GM21723 (cell line): ENCODE data around the gene CRIP2.

ENCODE experiments used
- ATAC-seq: cut with Tn5 transposase; IDR thresholded peaks from one replicate; pipeline ENCODE4 v1.9.1; 2021; ENCODE audit warnings: mild to moderate bottlenecking, moderate library complexity; ENCODE audit not compliant: unreplicated experiment

The CRIP2 gene

DNA sequence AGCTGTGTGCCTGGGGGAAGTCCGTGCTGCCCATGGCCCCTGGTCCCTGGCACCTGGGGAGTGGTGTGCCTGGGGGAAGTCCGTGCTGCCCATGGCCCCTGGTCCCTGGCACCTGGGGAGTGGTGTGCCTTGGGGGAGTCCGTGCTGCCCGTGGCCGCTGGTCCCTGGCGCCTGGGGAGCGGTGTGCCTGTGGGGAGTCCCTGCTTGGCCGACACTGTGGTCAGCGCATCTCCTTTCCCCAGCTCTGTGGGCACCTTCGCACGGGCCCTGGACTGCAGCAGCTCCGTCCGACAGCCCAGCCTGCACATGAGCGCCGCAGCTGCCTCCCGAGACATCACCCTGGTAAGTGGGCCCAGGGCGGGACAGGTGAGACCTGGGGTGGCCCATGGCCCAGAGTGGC is 14.5 kb upstream of the CRIP2 start:
- no peak for ATAC-seq

GRCh38 chr14:105460616-105461015 is 14.0 kb upstream of the CRIP2 start:
- ATAC-seq: no peak

DNA sequence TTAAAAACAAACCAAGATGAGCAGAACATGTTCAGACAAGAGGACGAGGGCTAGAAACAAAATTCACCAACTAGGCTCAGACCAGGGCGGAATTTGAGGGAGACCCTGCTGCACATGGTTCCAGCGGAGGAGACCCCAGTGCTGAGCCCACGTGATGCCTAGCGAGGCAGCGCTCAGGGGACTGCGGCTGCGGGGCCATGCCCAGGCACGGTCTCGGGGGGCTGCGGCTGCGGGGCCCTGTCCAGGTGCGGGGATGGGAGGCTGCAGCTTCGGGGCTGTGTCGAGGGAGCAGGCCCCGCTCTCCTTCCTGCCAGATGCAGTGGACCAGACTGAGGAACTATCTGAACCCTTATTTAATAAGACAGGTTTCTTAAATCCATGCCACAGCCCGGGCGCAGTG is 12.7 kb upstream of the CRIP2 start:
- ATAC-seq: no peak

DNA sequence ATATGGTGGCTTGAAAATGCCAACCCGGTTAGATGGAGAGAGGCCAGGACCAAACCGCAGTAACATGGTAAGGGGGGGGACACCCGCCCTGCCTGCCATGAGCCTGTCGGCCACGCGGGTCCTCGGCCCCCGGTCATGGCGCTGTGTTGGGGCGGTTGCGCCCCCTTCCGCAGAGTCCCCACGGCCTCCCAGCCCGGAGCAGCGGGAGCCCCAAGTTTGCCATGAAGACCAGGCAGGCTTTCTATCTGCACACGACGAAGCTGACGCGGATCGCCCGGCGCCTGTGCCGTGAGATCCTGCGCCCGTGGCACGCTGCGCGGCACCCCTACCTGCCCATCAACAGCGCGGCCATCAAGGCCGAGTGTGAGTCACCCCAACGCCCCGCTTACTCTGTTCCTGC is 10.1 kb upstream of the CRIP2 start:
- ATAC-seq: no peak

- ATAC-seq: no peak
These were observed 9.2 kb upstream of the CRIP2 start for GRCh38 chr14:105465209-105466031.

DNA sequence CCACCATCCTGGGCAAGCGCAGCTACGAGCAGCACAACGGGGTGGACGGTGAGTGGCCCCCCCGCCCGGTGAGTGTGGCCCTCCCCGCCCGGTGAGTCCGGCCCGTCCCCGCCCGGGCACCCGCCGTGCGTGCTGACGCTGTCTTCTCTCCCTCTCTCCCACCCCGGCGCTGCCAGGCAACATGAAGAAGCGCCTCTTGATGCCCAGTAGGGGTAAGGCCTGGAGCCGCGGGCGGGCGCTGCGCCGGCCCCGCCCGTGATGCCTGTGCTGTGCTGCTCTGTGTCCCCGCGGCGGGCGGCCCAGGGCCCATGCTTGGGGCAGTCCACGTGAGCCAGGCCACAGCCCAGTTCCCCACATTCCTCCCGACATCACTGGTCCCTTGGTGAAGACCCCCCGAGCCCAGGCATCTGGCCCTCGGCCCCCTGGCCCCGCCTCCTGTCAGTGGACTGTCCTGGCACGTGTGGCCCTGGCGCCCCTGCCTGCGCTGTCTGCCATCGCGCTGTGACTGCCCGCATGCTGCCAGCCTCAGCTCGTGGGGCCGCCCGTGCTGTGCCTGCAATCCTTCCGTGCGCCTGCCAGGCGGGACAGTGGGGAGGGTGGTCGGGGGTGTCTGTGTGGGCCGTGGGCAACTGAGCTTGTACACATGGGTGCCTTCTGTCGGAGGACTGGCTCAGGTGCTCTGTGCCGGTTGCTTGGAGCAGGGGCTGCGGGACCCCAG is 7.9 kb upstream of the CRIP2 start:
- ATAC-seq: no peak

DNA sequence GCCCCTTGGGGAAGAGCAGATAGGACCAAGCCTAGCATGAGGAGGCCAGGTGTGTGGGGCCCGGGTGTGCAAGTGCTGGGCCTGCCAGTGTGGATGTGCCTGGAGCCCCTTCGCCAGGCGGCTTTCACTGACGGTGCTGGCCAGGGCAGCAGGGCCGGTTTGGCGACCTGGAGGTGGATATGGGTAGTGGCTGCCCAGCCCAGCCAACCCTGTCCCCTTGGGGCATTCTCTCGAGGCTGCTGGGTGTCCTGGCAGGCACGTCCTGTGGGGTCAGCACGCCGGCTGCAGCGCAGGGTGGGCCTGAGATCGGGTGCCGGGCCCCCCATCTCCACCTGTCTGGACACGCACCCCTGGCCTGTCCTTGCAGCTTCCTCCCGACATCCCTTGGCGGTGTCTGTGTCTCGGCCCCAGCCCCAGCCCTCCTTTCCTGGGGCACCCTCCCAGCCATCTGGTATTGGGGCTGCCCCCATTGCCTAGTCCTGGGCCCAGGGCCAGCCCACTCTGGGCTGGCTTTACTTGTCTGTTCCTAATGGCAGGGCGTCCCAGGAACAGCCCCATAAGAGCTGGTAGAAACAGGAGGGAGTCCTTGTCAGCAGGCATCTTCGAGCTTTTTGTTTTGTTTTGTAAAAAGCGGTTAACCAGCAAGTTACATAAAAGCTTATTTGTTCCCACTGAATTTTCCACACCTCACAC is 7.2 kb upstream of the CRIP2 start:
- no peak for ATAC-seq

DNA sequence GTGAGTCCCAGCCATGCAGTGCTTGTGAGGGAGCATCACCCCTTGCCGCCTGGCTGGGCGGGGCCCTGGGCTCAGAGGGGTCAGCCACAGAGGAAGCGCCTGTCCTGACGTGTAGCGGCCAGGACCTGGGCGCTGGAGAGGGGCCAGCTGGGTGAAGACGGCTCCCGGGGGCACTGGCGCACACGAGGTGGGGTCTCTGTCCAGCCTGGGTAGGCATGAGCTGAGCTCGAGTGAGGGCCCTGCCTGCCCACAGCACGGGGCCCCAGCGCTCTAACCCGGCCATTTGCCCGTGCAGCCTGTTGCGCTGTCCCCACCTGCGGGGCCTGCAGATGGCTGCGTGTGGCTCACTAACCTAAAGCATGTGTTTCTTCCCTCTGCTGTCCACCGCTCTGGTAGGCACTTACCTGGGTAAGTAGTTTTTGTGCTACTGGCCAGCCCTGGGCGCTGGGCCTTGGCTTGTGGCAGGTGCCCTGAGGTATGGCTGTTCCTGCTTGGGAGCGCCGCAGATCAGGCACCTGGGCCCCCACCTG is 6.6 kb upstream of the CRIP2 start:
- no peak for ATAC-seq

- no peak for ATAC-seq
These were observed 5.9 kb upstream of the CRIP2 start for GRCh38 chr14:105468621-105469241.

DNA sequence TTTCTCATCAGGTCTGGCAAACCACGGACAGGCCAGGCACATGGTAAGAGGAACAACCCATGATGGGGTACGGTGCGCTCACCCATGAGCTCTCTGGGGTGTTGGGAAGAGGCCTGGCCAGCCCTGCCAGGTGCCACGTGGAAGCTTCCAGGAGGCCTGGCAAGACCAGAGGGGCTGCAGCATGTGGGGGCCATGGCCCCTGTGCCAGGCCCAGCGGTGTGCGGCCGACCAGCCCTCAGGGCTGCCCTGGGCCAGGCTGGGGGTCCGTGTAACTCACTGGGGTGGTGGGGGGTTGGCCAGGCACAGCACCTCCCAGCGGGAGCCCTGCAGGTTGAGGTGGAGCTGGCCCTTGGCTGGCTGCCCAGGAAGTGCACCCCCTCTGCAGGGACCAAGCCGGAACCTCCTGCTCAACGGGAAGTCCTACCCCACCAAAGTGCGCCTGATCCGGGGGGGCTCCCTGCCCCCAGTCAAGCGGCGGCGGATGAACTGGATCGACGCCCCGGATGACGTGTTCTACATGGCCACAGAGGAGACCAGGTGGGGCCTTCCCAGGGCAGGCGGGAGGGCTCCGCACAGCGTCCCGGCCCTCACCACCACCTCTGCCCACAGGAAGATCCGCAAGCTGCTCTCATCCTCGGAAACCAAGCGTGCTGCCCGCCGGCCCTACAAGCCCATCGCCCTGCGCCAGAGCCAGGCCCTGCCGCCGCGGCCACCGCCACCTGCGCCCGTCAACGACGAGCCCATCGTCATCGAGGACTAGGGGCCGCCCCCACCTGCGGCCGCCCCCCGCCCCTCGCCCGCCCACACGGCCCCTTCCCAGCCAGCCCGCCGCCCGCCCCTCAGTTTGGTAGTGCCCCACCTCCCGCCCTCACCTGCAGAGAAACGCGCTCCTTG is 4.9 kb upstream of the CRIP2 start:
- no peak for ATAC-seq

GRCh38 chr14:105470350-105471296 is 4.0 kb upstream of the CRIP2 start:
- ATAC-seq: no peak

DNA sequence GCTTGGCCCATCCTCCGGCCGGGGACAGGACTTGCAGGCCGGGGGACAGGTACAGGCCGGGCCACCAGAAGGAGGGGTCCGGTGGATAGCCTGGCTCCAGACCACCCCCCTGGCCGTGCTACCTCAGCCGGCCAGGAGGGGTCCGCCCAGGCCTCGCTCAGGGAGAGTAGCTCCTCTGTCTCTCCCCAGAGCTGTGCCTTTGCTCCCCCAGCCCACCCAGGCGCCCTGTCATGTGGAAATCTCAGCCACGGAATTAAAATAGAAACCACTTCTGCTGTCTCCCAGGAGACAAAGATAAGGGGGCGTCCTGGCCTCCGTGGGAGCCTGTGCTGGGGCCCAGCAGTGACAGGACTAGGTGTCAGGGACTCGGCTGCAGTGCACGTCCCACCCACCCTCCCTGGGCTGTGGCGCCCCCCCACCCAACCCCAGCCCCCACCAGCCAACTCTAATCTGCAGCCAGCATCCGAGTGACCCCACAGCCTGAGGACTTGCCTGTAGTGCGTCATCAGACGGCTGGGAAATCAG is 3.3 kb upstream of the CRIP2 start:
- ATAC-seq: no peak

- ATAC-seq: no peak
These were observed 2.7 kb upstream of the CRIP2 start for GRCh38 chr14:105471823-105472485.

- ATAC-seq: no peak
These were observed 2.1 kb upstream of the CRIP2 start for GRCh38 chr14:105472486-105472991.

DNA sequence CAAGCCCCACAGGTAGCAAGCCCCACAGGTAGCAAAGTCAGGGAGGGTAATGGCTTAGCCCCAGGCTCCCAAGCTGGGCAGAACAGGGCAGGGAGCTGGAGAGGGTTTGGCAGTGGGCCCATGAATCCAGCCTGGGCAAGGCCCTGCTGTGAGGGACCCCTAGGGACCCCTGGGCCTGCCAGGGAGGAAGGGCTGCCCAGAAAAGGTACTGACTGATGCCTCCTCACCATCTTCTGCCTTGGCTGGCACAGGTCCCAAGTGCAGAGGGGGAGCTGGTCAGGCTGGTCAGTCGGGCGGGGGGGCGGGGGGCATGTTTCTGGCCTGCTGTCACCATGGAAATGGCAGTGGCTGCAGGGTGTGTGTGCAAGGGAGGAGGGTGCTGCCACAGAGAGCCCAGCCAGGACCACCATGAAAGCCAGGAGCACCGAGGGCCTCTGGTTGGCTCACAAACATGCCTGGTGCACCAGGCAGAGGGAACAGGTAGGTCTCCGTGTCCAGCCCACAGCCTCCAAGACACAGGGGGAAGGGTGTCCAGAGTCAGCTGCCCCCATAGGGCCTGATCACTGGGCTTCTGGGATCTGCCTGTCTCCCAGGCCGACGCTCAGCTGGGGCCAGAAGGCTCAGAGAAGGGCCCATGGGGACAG is 1.5 kb upstream of the CRIP2 start:
- no peak for ATAC-seq

DNA sequence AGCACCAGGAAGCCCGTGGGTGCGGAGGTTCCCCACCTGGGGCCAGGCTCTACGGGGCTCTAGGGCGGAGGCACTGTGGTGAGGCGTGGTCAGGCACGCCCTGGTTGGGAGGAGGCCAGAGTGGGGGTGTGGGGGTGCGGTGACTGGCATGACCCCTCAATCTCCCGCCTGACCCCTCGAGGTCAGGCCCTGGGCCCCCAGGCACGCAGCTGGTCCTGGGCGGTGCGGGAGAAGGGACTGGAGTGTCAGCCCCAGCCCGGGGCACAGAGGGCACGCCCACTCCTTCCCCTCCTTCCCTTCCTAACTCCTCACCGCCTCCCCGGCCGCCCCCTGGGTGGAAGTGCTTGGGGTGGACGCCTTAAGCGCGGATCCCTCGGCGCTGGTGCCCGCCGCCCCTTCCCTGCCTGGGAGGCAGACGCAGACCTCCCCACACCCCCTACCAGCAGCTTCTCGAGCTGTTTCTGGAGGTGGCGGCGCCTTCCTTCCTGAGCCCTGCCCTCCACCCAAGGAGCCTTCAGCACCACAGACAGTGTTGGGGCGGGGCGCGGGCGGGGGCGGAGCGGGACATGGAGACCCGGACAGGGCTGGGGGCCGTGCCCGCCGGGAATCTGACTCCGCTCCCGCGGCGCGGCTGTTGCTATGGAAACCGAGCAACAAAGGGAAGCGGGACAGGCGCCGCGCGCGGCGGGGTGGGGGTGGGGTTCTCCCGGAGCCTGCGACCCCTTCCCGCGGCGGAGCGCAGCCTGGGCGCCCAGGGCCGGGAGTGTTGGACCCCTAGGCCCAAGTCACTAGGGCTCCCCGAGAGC is 741 bp upstream of the CRIP2 start:
- no peak for ATAC-seq
